PC-9 (cell line): Measurements from ENCODE around the gene TIAM2. TPM values are rescaled to one million over a fixed set of nuclear protein-coding genes. Genes with fewer than 3 reads are reported as not detected.

Experiments
- BruUV-seq: library from RNA; stranded (reverse); fragments of 400-500 nt; replicated peaks from 2 replicates; lab custom pipeline; 2021; lab: Mats Ljungman, UMichigan
- CTCF ChIA-PET: fragments of 300-600 bp; sonication (Branson Sonifier 250); formaldehyde crosslinking; loops from one replicate; lab custom pipeline; 2022; ENCODE audit warnings: antibody characterized with exemption; lab: Charles Lee
- POLR2A ChIA-PET: fragments of 300-600 bp; sonication (Branson Sonifier 250); formaldehyde crosslinking; loops from one replicate; lab custom pipeline; 2022; ENCODE audit warnings: antibody characterized with exemption; ENCODE audit not compliant: unreplicated experiment; lab: Charles Lee
- DNase-seq, 2 experiments: peaks; one replicate each; pipeline versions ENCODE4 v3.0.0 to v3.0.0-alpha.2; 2015 to 2022; ENCODE audit warnings: mixed read lengths in 1 of 2
- H2AFZ ChIP-seq: fragments of 200-600 bp; sonication (generic); 2 replicates; pipeline ENCODE4 v1.8.1; 2017; ENCODE audit warnings: antibody characterized with exemption
- H3F3A ChIP-seq: fragments of 200-600 bp; sonication (generic); 2 replicates; pipeline ENCODE4 v1.8.1; 2017; ENCODE audit warnings: antibody characterized with exemption, mild to moderate bottlenecking, low read depth; ENCODE audit not compliant: insufficient read depth
- H3K27ac ChIP-seq: fragments of 200-600 bp; sonication (generic); 2 replicates; pipeline ENCODE4 v1.6.1; 2016; ENCODE audit warnings: mixed run types
- H3K27me3 ChIP-seq: fragments of 200-600 bp; sonication (generic); 2 replicates; pipeline ENCODE4 v1.6.1; 2016; ENCODE audit warnings: low read depth, mixed run types; ENCODE audit not compliant: insufficient read depth
- H3K36me3 ChIP-seq: fragments of 200-600 bp; sonication (generic); 2 replicates; pipeline ENCODE4 v1.6.1; 2016; ENCODE audit warnings: low read depth, mixed run types
- H3K4me1 ChIP-seq: fragments of 200-600 bp; sonication (generic); replicated peaks from 2 replicates; pipeline ENCODE4 v1.6.1; 2016; ENCODE audit warnings: mixed run types; ENCODE audit not compliant: insufficient read depth
- H3K4me2 ChIP-seq: fragments of 200-600 bp; sonication (generic); 2 replicates; pipeline ENCODE4 v1.6.1; 2017; ENCODE audit warnings: mixed run types
- H3K4me3 ChIP-seq: fragments of 200-600 bp; sonication (generic); 2 replicates; pipeline ENCODE4 v1.6.1; 2016; ENCODE audit warnings: mixed run types
- H3K79me2 ChIP-seq: fragments of 200-600 bp; sonication (generic); 2 replicates; pipeline ENCODE4 v1.6.1; 2017; ENCODE audit warnings: low read depth, mixed run types
- H3K9me2 ChIP-seq: fragments of 200-600 bp; sonication (generic); 2 replicates; pipeline ENCODE4 v1.8.1; 2017; ENCODE audit warnings: mild to moderate bottlenecking; ENCODE audit not compliant: insufficient read depth
- H3K9me3 ChIP-seq: fragments of 200-600 bp; sonication (generic); 2 replicates; pipeline ENCODE4 v1.8.1; 2016; ENCODE audit warnings: low read depth; ENCODE audit not compliant: insufficient read depth
- H4K20me1 ChIP-seq: fragments of 200-600 bp; sonication (generic); 2 replicates; pipeline ENCODE4 v1.8.1; 2017; ENCODE audit not compliant: insufficient read depth
- CTCF ChIP-seq: fragments of 200-600 bp; sonication (generic); conservative IDR thresholded peaks from 2 replicates; pipeline ENCODE4 v1.6.1; 2017; ENCODE audit warnings: mixed run types, antibody characterized with exemption, mild to moderate bottlenecking, moderate library complexity
- EZH2 ChIP-seq: fragments of 200-600 bp; sonication (generic); IDR thresholded peaks from 2 replicates; pipeline ENCODE4 v1.8.0; 2017; ENCODE audit warnings: antibody characterized with exemption, low read depth
- intact Hi-C: fragments of 100-400 bp; cut with micrococcal nuclease; formaldehyde crosslinking; loops from one replicate; pipeline ENCODE4 v1.10.0; 2022; ENCODE audit not compliant: unreplicated experiment
- total RNA-seq: library from RNA; stranded (reverse); gene quantifications from 2 replicates; pipeline ENCODE4 v1.2.3, GENCODE V29; 2021

The TIAM2 gene
- total RNA-seq, 1 experiment from 2014 or later = 11.4 TPM

- Histone ChIP-seq H3K4me2 (no peak overlapping the region), H3K9me3 (no peaks in the 10 kb centered on the region), H2AFZ (no peak overlapping the region), H4K20me1 (no peaks in the 10 kb centered on the region), H3K4me1 (no peaks in the 10 kb centered on the region), H3K9me2 (no peaks in the 10 kb centered on the region), H3K27me3 (no peaks in the 10 kb centered on the region), H3K27ac (no peak overlapping the region), H3F3A (0 out of 2 replicates have a peak, but pooled peaks cover 3% of the 10 kb centered on the region), H3K79me2 (no peaks in the 10 kb centered on the region), H3K4me3 (no peak overlapping the region), H3K36me3 (no peaks in the 10 kb centered on the region)
- no peak for DNase-seq
- ChIA-PET POLR2A (no interaction called here), CTCF (no interaction called here)
- no TSS peak for BruUV-seq
- intact Hi-C loops = no loop called here
- TF ChIP-seq CTCF (no peak), EZH2 (no peak)
Measured at GRCh38 chr6:155077331-155077730, 82.2 kb downstream of the TIAM2 start.

- TF ChIP-seq EZH2 = no peak
- TF ChIP-seq CTCF = no peak
- H3K27me3 ChIP-seq = no peaks in the 10 kb centered on the region
- intact Hi-C loops = no loop called here
- H3K9me2 ChIP-seq = no peaks in the 10 kb centered on the region
- no peak overlapping the region for H3K4me2 ChIP-seq
- H4K20me1 ChIP-seq = no peaks in the 10 kb centered on the region
- no peaks in the 10 kb centered on the region for H3K4me1 ChIP-seq
- ChIA-PET CTCF (no interaction called here), POLR2A (no interaction called here)
- H3F3A ChIP-seq = 0 out of 2 replicates have a peak, but pooled peaks cover 3% of the 10 kb centered on the region
- H3K36me3 ChIP-seq = no peaks in the 10 kb centered on the region
- DNase-seq = no peak
- no peaks in the 10 kb centered on the region for H3K9me3 ChIP-seq
- BruUV-seq = no TSS peak
- H3K79me2 ChIP-seq = no peaks in the 10 kb centered on the region
- H3K27ac ChIP-seq = no peak overlapping the region
- H2AFZ ChIP-seq = no peak overlapping the region
- H3K4me3 ChIP-seq = no peak overlapping the region
Measured at GRCh38 chr6:155077784-155078183, 82.7 kb downstream of the TIAM2 start.

GRCh38 chr6:155078331-155078745, 83.2 kb downstream of the TIAM2 start:
- no TSS peak for BruUV-seq

More at GRCh38 chr6:155078331-155078745, 83.2 kb downstream of the TIAM2 start:
- no peaks in the 10 kb centered on the region for H3K4me1 ChIP-seq
- H3K4me3 ChIP-seq = no peak overlapping the region
- no peak overlapping the region for H3K4me2 ChIP-seq
- ChIA-PET CTCF (no interaction called here), POLR2A (no interaction called here)
- H3K9me2 ChIP-seq = no peaks in the 10 kb centered on the region
- H3K9me3 ChIP-seq = no peaks in the 10 kb centered on the region
- no peak overlapping the region for H2AFZ ChIP-seq
- no peak for DNase-seq
- TF ChIP-seq CTCF (no peak), EZH2 (no peak)
- H4K20me1 ChIP-seq = no peaks in the 10 kb centered on the region
- no peak overlapping the region for H3K27ac ChIP-seq
- no peaks in the 10 kb centered on the region for H3K36me3 ChIP-seq
- no peaks in the 10 kb centered on the region for H3K27me3 ChIP-seq
- no peaks in the 10 kb centered on the region for H3K79me2 ChIP-seq
- intact Hi-C loops = no loop called here
- H3F3A ChIP-seq = 0 out of 2 replicates have a peak, but pooled peaks cover 3% of the 10 kb centered on the region
